ENCODE results near the gene SPG7. TPM values are rescaled to one million over a fixed set of nuclear protein-coding genes. Genes with fewer than 3 reads are reported as not detected.

Gene SPG7
- total and polyA plus RNA-seq, 2 donors (not counting 1 experiment from before 2014, with no cell fraction given): 35.1 to 107 TPM

- H3K36me3 ChIP-seq (ENCODE audit: control insufficient read depth, insufficient read depth, low read length): peaks cover 8% of the 10 kb centered on the region
- TF ChIP-seq, protein P1, sequence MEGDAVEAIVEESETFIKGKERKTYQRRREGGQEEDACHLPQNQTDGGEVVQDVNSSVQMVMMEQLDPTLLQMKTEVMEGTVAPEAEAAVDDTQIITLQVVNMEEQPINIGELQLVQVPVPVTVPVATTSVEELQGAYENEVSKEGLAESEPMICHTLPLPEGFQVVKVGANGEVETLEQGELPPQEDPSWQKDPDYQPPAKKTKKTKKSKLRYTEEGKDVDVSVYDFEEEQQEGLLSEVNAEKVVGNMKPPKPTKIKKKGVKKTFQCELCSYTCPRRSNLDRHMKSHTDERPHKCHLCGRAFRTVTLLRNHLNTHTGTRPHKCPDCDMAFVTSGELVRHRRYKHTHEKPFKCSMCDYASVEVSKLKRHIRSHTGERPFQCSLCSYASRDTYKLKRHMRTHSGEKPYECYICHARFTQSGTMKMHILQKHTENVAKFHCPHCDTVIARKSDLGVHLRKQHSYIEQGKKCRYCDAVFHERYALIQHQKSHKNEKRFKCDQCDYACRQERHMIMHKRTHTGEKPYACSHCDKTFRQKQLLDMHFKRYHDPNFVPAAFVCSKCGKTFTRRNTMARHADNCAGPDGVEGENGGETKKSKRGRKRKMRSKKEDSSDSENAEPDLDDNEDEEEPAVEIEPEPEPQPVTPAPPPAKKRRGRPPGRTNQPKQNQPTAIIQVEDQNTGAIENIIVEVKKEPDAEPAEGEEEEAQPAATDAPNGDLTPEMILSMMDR (conservative IDR thresholded peaks at IDR 0.05 in 1 of 2, IDR thresholded peaks at IDR 0.05 in 1 of 2; ENCODE audit: low read depth in 1 of 2, low read length in 2 of 2): no peak
- no peak for TF ChIP-seq EZH2 (IDR thresholded peaks at IDR 0.05; ENCODE audit: low read length, missing control alignments)
- H3K4me3 ChIP-seq (replicated peaks in 1 of 4; ENCODE audit: control extremely low read depth in 1 of 4, insufficient read depth in 1 of 4, low read depth in 3 of 4, low read length in 4 of 4): no peak overlapping the region
- no peaks in the 10 kb centered on the region for H3K27me3 ChIP-seq (ENCODE audit: control insufficient read depth, insufficient read depth, low read length)
- peaks cover 17% of the 10 kb centered on the region for H3K4me1 ChIP-seq (ENCODE audit: control insufficient read depth, extremely low read depth, insufficient read depth, low read length)
- DNase-seq (ENCODE audit: low read depth in 2 of 2): no peak
- H3K4me2 ChIP-seq (ENCODE audit: extremely low read depth, insufficient read depth, low read length): no peak overlapping the region
- H3K9ac ChIP-seq (ENCODE audit: insufficient read depth, low read length): no peak overlapping the region
- H4K20me1 ChIP-seq (ENCODE audit: control insufficient read depth, extremely low read depth, insufficient read depth, low read length): no peaks in the 10 kb centered on the region
- H3K79me2 ChIP-seq (ENCODE audit: control insufficient read depth, insufficient read depth, low read length): no peaks in the 10 kb centered on the region
- no peak overlapping the region for H3K27ac ChIP-seq (ENCODE audit: insufficient read depth, low read length)
- H2AFZ ChIP-seq (ENCODE audit: low read length): no peak overlapping the region
- peaks cover 2% of the 10 kb centered on the region for H3K9me3 ChIP-seq (ENCODE audit: control insufficient read depth, insufficient read depth, low read depth, low read length)
Measured at GRCh38 chr16:89583895-89584644, 75.9 kb downstream of the SPG7 start.

DNA sequence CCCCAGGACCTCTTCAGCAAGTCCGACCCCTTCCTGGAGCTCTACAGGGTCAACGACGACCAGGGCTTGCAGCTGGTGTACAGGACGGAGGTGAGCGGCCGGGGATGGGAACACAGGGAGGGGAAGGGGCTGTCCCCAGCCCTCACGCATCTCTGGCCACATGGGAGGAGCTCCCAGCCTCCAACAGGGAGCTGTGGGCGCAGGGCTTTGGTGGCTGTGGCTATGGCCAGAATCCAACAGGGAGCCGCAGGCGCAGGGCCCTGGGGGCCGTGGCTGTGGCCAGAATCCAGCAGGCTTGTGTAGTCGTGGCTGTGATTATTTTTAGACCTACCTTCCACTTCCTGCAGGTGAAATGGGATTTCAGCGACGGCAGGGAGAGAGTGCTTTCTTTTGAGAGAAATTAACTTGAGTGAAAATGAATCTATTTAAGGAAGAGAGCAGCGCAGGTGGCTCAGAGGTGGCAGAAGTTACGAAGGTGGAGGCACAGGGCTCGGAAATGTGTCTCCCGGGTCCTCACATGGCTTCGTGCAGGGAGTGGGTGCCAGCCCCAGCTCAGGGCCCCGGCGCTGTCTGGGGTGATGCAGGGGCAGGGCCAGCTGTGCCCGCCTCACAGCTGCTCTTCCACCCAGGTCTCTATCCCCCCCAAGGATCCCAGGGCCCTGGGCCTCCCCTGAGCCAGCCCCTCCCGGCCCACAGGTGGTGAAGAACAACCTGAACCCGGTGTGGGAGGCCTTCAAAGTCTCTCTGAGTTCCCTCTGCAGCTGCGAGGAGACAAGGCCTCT lies 76.8 kb downstream of the SPG7 start:
- H3K4me2 ChIP-seq (ENCODE audit: extremely low read depth, insufficient read depth, low read length): no peak overlapping the region
- peaks cover 2% of the 10 kb centered on the region for H3K9me3 ChIP-seq (ENCODE audit: control insufficient read depth, insufficient read depth, low read depth, low read length)
- TF ChIP-seq, protein P1 (conservative IDR thresholded peaks at IDR 0.05 in 1 of 2, IDR thresholded peaks at IDR 0.05 in 1 of 2; ENCODE audit: low read depth in 1 of 2, low read length in 2 of 2): no peak
- TF ChIP-seq EZH2 (IDR thresholded peaks at IDR 0.05; ENCODE audit: low read length, missing control alignments): no peak
- no peak overlapping the region for H3K9ac ChIP-seq (ENCODE audit: insufficient read depth, low read length)
- no peaks in the 10 kb centered on the region for H4K20me1 ChIP-seq (ENCODE audit: control insufficient read depth, extremely low read depth, insufficient read depth, low read length)
- H2AFZ ChIP-seq (ENCODE audit: low read length): no peak overlapping the region
- no peak overlapping the region for H3K27ac ChIP-seq (ENCODE audit: insufficient read depth, low read length)
- no peak overlapping the region for H3K4me3 ChIP-seq (replicated peaks in 1 of 4; ENCODE audit: control extremely low read depth in 1 of 4, insufficient read depth in 1 of 4, low read depth in 3 of 4, low read length in 4 of 4)
- peaks cover 6% of the 10 kb centered on the region for H3K36me3 ChIP-seq (ENCODE audit: control insufficient read depth, insufficient read depth, low read length)
- H3K27me3 ChIP-seq (ENCODE audit: control insufficient read depth, insufficient read depth, low read length): no peaks in the 10 kb centered on the region
- H3K79me2 ChIP-seq (ENCODE audit: control insufficient read depth, insufficient read depth, low read length): no peaks in the 10 kb centered on the region
- peaks cover 17% of the 10 kb centered on the region for H3K4me1 ChIP-seq (ENCODE audit: control insufficient read depth, extremely low read depth, insufficient read depth, low read length)
- peak in 1 of 2 donors; percentile 60 for DNase-seq (ENCODE audit: low read depth in 2 of 2)

GRCh38 chr16:89586218-89586617 lies 78.0 kb downstream of the SPG7 start:
- Histone ChIP-seq H3K79me2 (ENCODE audit: control insufficient read depth, insufficient read depth, low read length) (no peaks in the 10 kb centered on the region), H3K4me3 (replicated peaks in 1 of 4; ENCODE audit: control extremely low read depth in 1 of 4, insufficient read depth in 1 of 4, low read depth in 3 of 4, low read length in 4 of 4) (no peak overlapping the region), H2AFZ (ENCODE audit: low read length) (no peak overlapping the region), H3K27me3 (ENCODE audit: control insufficient read depth, insufficient read depth, low read length) (no peaks in the 10 kb centered on the region), H3K4me2 (ENCODE audit: extremely low read depth, insufficient read depth, low read length) (no peak overlapping the region), H3K9ac (ENCODE audit: insufficient read depth, low read length) (no peak overlapping the region), H3K27ac (ENCODE audit: insufficient read depth, low read length) (no peak overlapping the region), H3K36me3 (ENCODE audit: control insufficient read depth, insufficient read depth, low read length) (peaks cover 4% of the 10 kb centered on the region), H4K20me1 (ENCODE audit: control insufficient read depth, extremely low read depth, insufficient read depth, low read length) (no peaks in the 10 kb centered on the region), H3K4me1 (ENCODE audit: control insufficient read depth, extremely low read depth, insufficient read depth, low read length) (peaks cover 13% of the 10 kb centered on the region), H3K9me3 (ENCODE audit: control insufficient read depth, insufficient read depth, low read depth, low read length) (no peaks in the 10 kb centered on the region)
- TF ChIP-seq, protein P1 (conservative IDR thresholded peaks at IDR 0.05 in 1 of 2, IDR thresholded peaks at IDR 0.05 in 1 of 2; ENCODE audit: low read depth in 1 of 2, low read length in 2 of 2): no peak
- no peak for TF ChIP-seq EZH2 (IDR thresholded peaks at IDR 0.05; ENCODE audit: low read length, missing control alignments)
- no peak for DNase-seq (ENCODE audit: low read depth in 2 of 2)
